IPS-11a (cell line): Measurements from ENCODE around the gene GOLGA8O.
"Not testable (repeated sequence)": the region's sequence is repeated elsewhere in the genome, so short reads cannot be mapped to it uniquely, and the experiment has no call there.

Experiments
- H3K4me3 ChIP-seq: one replicate; pipeline ENCODE4 v1.5.1; 2013; ENCODE audit warnings: low read depth, low read length, control low read depth

The GOLGA8O gene

GRCh38 chr15:32455534-32455933 is at the start of gene GOLGA8O:
GOLGA8O (minus strand) TSS chr15:32455634; CDS start chr15:32455536, 98 bp downstream.
- not testable (repeated sequence) for H3K4me3 ChIP-seq

DNA sequence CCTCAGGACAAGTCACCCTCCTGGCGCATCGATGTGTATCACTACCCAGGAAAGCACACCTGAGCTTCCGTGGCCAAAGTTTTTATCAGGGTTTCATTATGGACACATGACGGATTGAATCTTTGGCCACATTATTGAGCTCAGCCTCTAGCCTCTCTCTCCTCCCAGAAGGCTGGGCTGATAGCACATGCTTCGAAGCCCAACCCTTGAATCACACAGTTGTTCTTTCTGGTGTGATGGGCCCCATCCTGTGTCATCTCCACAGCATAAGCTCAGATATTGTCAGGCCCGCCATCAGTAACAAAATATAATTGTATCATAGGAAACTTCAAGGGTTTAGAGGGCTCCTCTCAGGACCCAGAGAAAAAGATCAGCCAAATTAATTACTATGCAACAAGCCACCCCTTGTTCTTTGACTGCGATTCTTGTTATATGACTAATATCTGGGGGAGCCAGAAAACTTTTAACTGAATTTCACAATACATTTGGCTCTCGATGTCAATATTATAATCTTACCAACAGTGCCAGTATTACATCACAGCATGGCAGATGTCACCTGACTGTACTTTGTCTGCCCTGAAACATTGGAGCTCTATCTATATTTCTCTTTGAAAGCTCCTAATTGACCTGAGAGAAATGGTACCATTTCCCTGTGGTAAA is 48.8 kb upstream of the GOLGA8O start:
- H3K4me3 ChIP-seq = not testable (repeated sequence)

- H3K4me3 ChIP-seq = not testable (repeated sequence)
Measured at GRCh38 chr15:32502946-32503345, 47.5 kb upstream of the GOLGA8O start.

- not testable (repeated sequence) for H3K4me3 ChIP-seq
Measured at GRCh38 chr15:32492768-32493167, 37.3 kb upstream of the GOLGA8O start.

DNA sequence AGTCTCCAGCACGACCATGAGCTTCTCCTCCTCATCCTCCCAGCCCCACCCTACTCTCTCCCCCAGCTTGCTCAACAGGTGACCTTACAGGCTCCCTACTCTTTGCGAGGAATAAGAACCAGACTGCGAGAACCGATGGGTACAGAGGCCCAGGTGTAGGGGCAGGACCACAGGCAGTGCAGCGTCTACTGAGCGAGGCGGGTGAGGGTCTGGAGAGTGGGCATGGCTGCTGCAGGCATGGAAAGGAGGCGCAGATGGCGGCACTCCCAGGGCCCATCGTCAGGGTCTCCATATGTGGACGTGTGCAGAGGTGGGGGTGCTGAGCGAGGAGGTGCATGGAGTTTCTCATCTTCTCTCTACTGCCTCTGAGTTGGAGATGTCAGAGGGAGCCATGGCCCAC is 31.0 kb upstream of the GOLGA8O start:
- H3K4me3 ChIP-seq = not testable (repeated sequence)

GRCh38 chr15:32483377-32483776 is 27.9 kb upstream of the GOLGA8O start:
- H3K4me3 ChIP-seq = not testable (repeated sequence)

DNA sequence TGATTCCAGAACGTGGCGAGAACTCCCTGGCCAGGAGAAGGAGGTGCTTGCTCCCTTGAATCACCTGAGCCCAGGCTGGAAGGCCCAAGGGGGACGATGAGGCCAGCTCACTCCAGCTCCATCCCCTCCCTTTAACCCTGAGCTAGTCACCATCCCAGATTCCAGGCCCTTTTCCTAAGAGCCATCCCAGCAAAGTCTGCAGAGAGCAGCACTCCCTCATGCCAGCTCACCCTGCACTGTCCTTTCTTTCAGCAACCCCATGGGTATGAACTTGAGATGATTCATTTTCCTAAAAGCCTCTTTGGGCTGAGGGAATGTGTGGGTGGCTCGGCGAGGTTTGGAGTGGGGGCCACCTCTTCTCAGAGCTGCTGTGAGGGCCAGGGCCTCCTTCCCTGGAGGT is 26.2 kb upstream of the GOLGA8O start:
- not testable (repeated sequence) for H3K4me3 ChIP-seq

DNA sequence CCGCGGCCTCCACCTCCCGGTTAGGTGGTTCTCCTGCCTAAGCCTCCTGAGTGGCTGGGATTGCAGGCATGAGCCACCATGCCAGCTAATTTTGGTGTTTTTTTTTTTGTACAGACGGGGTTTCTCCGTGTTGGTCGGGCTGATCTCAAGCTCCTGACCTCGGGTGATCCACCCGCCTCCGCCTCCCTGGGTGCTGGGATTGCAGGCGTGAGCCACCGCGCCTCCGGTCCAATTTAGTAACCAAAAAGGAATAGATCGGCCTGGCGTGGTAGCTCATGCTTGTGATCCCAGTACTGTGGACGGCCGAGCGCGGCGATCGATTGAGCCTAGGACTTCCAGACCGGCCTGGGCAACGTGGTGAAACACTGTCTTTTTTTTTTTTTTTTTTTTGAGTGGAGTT is 12.6 kb upstream of the GOLGA8O start:
- H3K4me3 ChIP-seq = not testable (repeated sequence)

DNA sequence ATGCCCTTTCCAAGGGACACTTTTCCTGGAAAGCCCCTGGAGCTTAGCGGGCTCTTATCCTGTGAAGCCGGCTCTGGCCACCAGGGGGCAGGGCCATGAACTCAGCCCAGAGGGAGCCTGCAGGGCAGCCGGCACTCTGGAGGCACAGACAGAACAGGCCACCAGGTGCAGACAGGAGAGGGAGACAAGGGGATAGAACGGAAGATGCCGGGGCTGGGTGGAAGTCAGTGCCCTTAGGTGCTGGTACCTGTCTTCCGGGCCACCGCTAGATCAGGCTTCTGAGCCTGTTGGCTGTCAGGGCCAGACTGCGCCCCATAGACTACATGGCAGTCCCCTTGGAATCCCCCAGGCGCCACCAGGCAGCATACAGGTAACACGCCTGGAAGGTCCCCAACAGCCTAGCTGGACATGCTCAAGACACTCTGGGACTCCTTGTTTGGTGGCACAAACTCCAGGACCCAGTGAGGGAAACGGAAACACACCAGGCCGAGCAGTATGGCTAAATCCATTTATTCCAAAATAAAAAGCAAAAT is 14.9 kb downstream of the GOLGA8O start:
- H3K4me3 ChIP-seq = not testable (repeated sequence)

DNA sequence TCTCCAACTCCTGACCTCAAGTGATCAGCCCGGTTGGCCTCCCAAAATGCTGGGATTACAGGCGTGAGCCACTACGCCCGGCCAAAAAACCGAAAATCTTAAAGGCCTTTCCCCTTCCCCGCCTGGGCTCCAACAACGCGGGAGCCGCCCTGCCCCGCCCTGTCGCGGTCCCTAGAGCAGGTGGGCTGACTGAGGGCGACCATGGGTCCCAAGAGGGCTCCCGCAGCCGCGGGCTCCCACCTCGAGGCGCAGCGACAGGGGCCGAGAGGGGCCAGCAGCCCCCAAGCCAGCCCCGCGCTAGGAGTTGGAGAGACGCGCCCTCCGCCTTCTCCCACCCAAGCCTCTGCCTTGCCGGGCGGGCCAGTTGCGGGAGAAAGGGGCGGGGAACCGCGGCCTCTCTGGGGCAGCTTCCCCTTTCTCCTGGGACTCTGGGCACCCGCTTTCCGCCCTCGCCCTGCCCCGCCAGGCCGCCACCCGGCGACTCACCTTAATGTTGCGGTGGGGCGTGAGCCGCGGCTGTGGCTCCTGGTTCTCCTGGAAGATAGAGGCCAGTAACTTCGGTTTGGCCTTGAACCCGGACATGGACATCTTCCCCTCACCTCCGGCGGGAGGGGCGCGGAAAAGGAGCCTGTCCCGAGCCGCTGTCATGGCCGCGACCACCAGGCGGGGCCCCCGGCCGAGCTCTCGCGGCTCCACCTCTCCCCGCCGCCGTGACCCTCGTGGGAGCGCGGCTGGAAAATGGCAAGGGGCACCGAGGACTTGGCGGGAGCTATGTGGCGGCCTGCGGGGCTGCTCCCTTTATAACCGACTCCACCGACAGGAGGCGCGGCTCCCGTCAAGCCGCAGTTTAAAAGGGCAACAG is 21.1 kb downstream of the GOLGA8O start:
- H3K4me3 ChIP-seq = not testable (repeated sequence)

GRCh38 chr15:32427635-32428034 is 27.8 kb downstream of the GOLGA8O start:
- not testable (repeated sequence) for H3K4me3 ChIP-seq

DNA sequence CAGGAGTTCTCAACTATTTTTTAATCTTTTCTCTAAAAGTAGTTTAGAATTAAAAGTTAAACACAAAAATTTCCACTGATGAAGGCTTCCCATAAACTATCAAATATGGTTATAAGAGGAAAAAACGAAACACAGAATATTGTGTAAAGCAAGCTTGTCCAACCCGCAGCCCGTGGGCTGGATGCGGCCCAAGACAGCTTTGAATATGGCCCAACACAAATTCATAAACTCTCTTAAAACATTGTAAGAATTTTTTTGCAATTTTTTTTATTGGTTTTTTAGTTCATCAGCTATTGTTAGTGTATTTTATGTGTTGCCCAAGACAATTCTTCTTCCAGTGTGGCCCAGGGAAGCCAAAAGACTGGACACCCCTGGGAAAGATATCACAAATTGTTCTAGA is 28.9 kb downstream of the GOLGA8O start:
- H3K4me3 ChIP-seq = not testable (repeated sequence)

- not testable (repeated sequence) for H3K4me3 ChIP-seq
Measured at GRCh38 chr15:32407903-32408302, 47.5 kb downstream of the GOLGA8O start.

DNA sequence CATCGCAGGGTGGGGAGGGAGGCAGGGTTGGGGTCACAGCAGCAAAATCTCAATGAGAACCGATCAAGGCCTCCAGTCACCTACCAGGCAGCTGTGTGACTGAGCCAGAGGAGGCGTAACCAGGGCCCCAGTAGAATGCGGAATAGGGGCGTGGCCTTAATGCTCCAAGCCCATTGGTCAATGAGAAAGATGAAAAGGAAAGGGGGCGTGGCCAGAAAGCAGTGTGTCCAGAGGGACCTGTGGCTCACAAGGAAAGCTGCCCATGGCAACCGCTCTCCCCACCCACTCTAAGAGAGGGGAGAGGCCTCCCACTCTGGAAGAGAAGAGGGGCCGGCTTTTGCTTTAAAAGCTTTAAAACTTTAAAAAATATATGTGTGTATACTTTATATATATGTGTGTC is 52.2 kb downstream of the GOLGA8O start, which contains the start of gene GOLGA8K:
Gene GOLGA8K (minus strand): TSS at position 101 of the 400 bp plus-strand sequence. CDS start 98 bp downstream, at position 3.
- not testable (repeated sequence) for H3K4me3 ChIP-seq

DNA sequence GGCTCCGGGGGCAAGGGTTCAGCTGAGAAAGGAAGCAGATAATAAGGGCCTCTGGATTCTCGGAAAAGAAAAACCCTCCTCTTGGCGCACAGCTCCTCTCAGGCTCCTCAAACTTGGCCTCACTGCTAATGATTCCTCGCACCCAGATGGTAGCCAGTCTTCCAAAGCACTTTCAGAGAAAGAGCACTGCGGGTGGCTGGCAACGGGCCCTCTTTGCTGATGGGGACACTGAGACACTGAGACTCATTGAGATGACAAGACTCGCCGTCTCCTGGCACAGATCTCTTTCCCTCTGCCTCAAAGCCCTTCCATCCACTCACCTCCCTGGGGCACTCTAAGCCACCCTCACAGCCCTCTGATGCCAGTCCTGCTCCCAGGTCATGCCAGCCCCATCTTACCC is 58.9 kb downstream of the GOLGA8O start:
- H3K4me3 ChIP-seq = not testable (repeated sequence)
